K562 (cell line): ENCODE data around the gene DYRK1A. TPM values are rescaled to one million over a fixed set of nuclear protein-coding genes. Genes with fewer than 3 reads are reported as not detected.

ENCODE experiments used
- CREBBP ChIP-seq: IDR thresholded peaks from one replicate; pipeline ENCODE4 v1.6.1; 2012; ENCODE audit warnings: low read depth, mild to moderate bottlenecking, control low read depth, inconsistent platforms, low read length
- FIP1L1 ChIP-seq: fragments of 200-400 bp; formaldehyde crosslinking; IDR thresholded peaks from 2 replicates; pipeline ENCODE4 v1.6.1; 2018; ENCODE audit warnings: mild to moderate bottlenecking, low read depth, low read length; ENCODE audit not compliant: poor library complexity, severe bottlenecking
- FOXJ2 ChIP-seq: fragments of 200-800 bp; sonication (Bioruptor generic); IDR thresholded peaks from 2 replicates; pipeline ENCODE4 v1.6.1; 2016; ENCODE audit warnings: missing genetic modification characterization, missing compliant biosample characterization
- HDAC6 ChIP-seq: IDR thresholded peaks from 2 replicates; pipeline ENCODE4 v1.6.1; 2012; ENCODE audit warnings: low read depth, mild to moderate bottlenecking, control low read depth, inconsistent platforms, low read length, moderate library complexity
- PBX2 ChIP-seq, 2 experiments: IDR thresholded peaks in 1 of 2; conservative IDR thresholded peaks in 1 of 2; 2 replicates each; pipeline ENCODE4 v1.6.1; 2016; ENCODE audit warnings: low read depth in 2 of 2, mild to moderate bottlenecking in 1 of 2, missing compliant biosample characterization in 1 of 2, missing genetic modification characterization in 1 of 2, moderate library complexity in 1 of 2
- SP1 ChIP-seq: sonication (generic); formaldehyde crosslinking; IDR thresholded peaks from 2 replicates; pipeline ENCODE4 v1.8.1; 2022; ENCODE audit warnings: mild to moderate bottlenecking, missing genetic modification reagents
- YY1 ChIP-seq, 3 experiments: IDR thresholded peaks; 2 replicates each; pipeline ENCODE4 v1.6.1; 2011; ENCODE audit warnings: low read length in 2 of 3, mild to moderate bottlenecking in 2 of 3, moderate library complexity in 2 of 3, borderline replicate concordance in 1 of 3, control low read depth in 1 of 3, low read depth in 1 of 3; ENCODE audit not compliant: insufficient read depth in 3 of 3, insufficient replicate concordance in 2 of 3, control insufficient read depth in 1 of 3, insufficient read length in 1 of 3; ENCODE audit errors: extremely low read depth in 1 of 3
- ZNF184 ChIP-seq: sonication (generic); formaldehyde crosslinking; IDR thresholded peaks from 2 replicates; pipeline ENCODE4 v1.5.0; 2020; ENCODE audit warnings: missing genetic modification reagents
- ZNF277 ChIP-seq: fragments of 250-450 bp; sonication (Bioruptor Pico); IDR thresholded peaks from 2 replicates; pipeline ENCODE4 v1.8.0; 2022; ENCODE audit warnings: inconsistent platforms, mild to moderate bottlenecking, moderate library complexity, borderline replicate concordance
- ZNF347 ChIP-seq: fragments of 450-650 bp; formaldehyde crosslinking; IDR thresholded peaks from 2 replicates; pipeline ENCODE4 v1.4.0; 2020; ENCODE audit warnings: low read depth, mild to moderate bottlenecking, moderate library complexity
- ZNF740 ChIP-seq, 3 experiments: fragments of 200-800 bp in 1 of 3; sonication (Bioruptor generic) in 1 of 3; sonication (generic) in 1 of 3; formaldehyde crosslinking in 1 of 3; IDR thresholded peaks; 2 replicates each; pipeline versions ENCODE4 v1.6.1 to v1.8.0; 2016 to 2022; ENCODE audit warnings: mild to moderate bottlenecking in 2 of 3, missing compliant biosample characterization in 2 of 3, missing genetic modification characterization in 2 of 3, missing genetic modification reagents in 1 of 3
- ZNF830 ChIP-seq: fragments of 250-450 bp; sonication (Bioruptor Pico); IDR thresholded peaks from 2 replicates; pipeline ENCODE4 v1.5.0; 2021; ENCODE audit warnings: mild to moderate bottlenecking
- polyA plus RNA-seq, 8 experiments: library from polyadenylated mRNA; depleted of rRNA in 4 of 8; stranded (reverse) in 5 of 8; unstranded in 3 of 8; fragments of >200 nt; fragmentation: Nextera tagmentation in 2 of 8; fragmentation: Illumina TruSeq in 1 of 8; extraction: Ambion mirVana in 2 of 8; extraction: Trizol in 1 of 8; gene quantifications; 2 replicates each; pipeline versions ENCODE4 v1.2.1 to v1.2.3, GENCODE V29; 2011 to 2014; ENCODE audit warnings: inconsistent platforms in 1 of 8, missing spikeins in 1 of 8
- total RNA-seq, 7 experiments: library from RNA; depleted of rRNA in 6 of 7; stranded (reverse); fragments of >200 nt in 6 of 7; fragmentation: Illumina TruSeq in 2 of 7; extraction: Trizol in 2 of 7; gene quantifications; 2 replicates each; pipeline versions ENCODE4 v1.2.1 to v1.2.3, GENCODE V29; 2011 to 2021; ENCODE audit warnings: low replicate concordance in 1 of 7
- TF ChIP-seq, protein P1 (sequence below), 2 experiments: fragments of 450-650 bp in 1 of 2; sonication (generic) in 1 of 2; formaldehyde crosslinking; conservative IDR thresholded peaks; 2 replicates each; pipeline versions ENCODE4 v1.4.0 to v1.8.1; 2020 to 2022; ENCODE audit warnings: mild to moderate bottlenecking in 1 of 2, missing genetic modification reagents in 1 of 2

The DYRK1A gene
- total and polyA plus RNA-seq, 9 of the 15 experiments (the other 6 are each of a cell fraction or from before 2014, with no cell fraction given) = 3.7 to 64.8 (median 42.3) TPM

- TF ChIP-seq FOXJ2 (tag) (no peak), YY1 (IDR thresholded peaks at IDR 0.05; ENCODE audit: borderline replicate concordance in 1 of 3, control insufficient read depth in 1 of 3, extremely low read depth in 1 of 3, insufficient read depth in 3 of 3, insufficient read length in 1 of 3, insufficient replicate concordance in 2 of 3, low read depth in 1 of 3, low read length in 2 of 3) (no peak), CREBBP (no peak), HDAC6 (no peak), ZNF184 (CRISPR knock-in tag) (no peak), PBX2 (CRISPR knock-in tag; IDR thresholded peaks at IDR 0.05; ENCODE audit: low read depth) (no peak), PBX2 (tag; conservative IDR thresholded peaks at IDR 0.05; ENCODE audit: low read depth) (peak; percentile 64; the same call in 1 of the 2 replicates), ZNF740 (CRISPR knock-in tag; IDR thresholded peaks at IDR 0.05) (no peak), ZNF740 (tag; IDR thresholded peaks at IDR 0.05) (no peak), ZNF277 (no peak), FIP1L1 (no peak), ZNF347 (CRISPR knock-in tag) (no peak), ZNF830 (CRISPR knock-in tag) (no peak), SP1 (no peak)
- TF ChIP-seq, protein P1, sequence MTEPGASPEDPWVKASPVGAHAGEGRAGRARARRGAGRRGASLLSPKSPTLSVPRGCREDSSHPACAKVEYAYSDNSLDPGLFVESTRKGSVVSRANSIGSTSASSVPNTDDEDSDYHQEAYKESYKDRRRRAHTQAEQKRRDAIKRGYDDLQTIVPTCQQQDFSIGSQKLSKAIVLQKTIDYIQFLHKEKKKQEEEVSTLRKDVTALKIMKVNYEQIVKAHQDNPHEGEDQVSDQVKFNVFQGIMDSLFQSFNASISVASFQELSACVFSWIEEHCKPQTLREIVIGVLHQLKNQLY (CRISPR knock-in tag; conservative IDR thresholded peaks at IDR 0.05) = no peak
Observed at GRCh38 chr21:37437376-37438080, 71.0 kb downstream of the DYRK1A start (continued).
